Stimulated activated naive B cell treated with anti-CD40 and anti-IgM and Interleukin-4, amounts not matched to agents 10 μg/mL and 1 μg/mL and 100 μg/mL, for 72 hours (primary cell): ENCODE results near the gene CERS6.
A peak's percentile ranks its signal among the peaks of the same experiment; 100 is the strongest.
"Not testable (repeated sequence)": the region's sequence is repeated elsewhere in the genome, so short reads cannot be mapped to it uniquely, and the experiment has no call there.

Experiments
- ATAC-seq, 2 donors: fragments of 150-1000 bp; cut with Tn5 transposase; replicated peaks; 2 replicates each; pipeline ENCODE4 v1.10.0; 2021; ENCODE audit warnings: moderate library complexity in 1 of 2
- DNase-seq: peaks from one replicate; pipeline ENCODE4 v3.0.0; 2021
- H3K27ac Mint-ChIP-seq: one replicate; pipeline ENCODE4 v1.8.0; 2022; ENCODE audit warnings: mild to moderate bottlenecking, mixed read lengths
- H3K27me3 Mint-ChIP-seq, 2 donors: one replicate each; pipeline ENCODE4 v1.8.0; 2022; ENCODE audit warnings: mixed read lengths in 2 of 2
- H3K36me3 Mint-ChIP-seq, 2 donors: one replicate each; pipeline ENCODE4 v1.8.0; 2022; ENCODE audit warnings: mixed read lengths in 2 of 2, mild to moderate bottlenecking in 1 of 2
- H3K4me1 Mint-ChIP-seq, 2 donors: one replicate each; pipeline ENCODE4 v1.8.0; 2022; ENCODE audit warnings: mixed read lengths in 2 of 2, mild to moderate bottlenecking in 1 of 2
- H3K4me3 Mint-ChIP-seq, 2 donors: one replicate each; pipeline ENCODE4 v1.8.0; 2022; ENCODE audit warnings: mild to moderate bottlenecking in 2 of 2, mixed read lengths in 2 of 2, moderate library complexity in 1 of 2
- H3K9me3 Mint-ChIP-seq, 2 donors: one replicate each; pipeline ENCODE4 v1.8.0; 2022; ENCODE audit warnings: mixed read lengths in 2 of 2, mild to moderate bottlenecking in 1 of 2

Gene CERS6

GRCh38 chr2:168649562-168649961 lies 193.5 kb downstream of the CERS6 start:
- ATAC-seq (no peak), DNase-seq (no peak)
- peaks cover 11 to 25% of the 10 kb centered on the region in 2 donors for H3K4me1 Mint-ChIP-seq
- H3K36me3 Mint-ChIP-seq: peaks cover 0 to 26% of the 10 kb centered on the region in 2 donors
- no peak overlapping the region for H3K4me3 Mint-ChIP-seq
- no peaks in the 10 kb centered on the region for H3K27me3 Mint-ChIP-seq
- peaks cover 4 to 6% of the 10 kb centered on the region in 2 donors for H3K9me3 Mint-ChIP-seq
- H3K27ac Mint-ChIP-seq: no peak overlapping the region

DNA sequence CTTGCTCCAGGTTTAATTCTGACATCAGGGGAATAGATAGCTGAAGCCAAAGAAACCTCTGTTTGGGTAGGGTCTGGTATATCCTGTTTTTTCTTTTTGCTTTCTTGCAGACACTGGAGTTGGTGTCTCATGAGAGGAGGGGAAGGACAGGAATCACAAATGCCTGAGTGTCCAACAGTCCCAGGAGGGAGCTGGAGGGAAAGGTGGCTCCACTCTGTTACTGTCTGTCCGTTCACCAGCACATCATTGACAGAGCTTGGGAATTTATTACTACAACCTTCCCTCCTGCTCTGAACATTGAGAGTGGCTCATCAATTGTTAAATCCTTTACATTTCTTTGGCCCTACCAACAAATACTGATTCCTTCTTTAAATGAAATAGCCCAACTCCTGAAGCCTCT lies 194.1 kb downstream of the CERS6 start:
- no peak overlapping the region for H3K4me3 Mint-ChIP-seq
- H3K27ac Mint-ChIP-seq: no peak overlapping the region
- H3K27me3 Mint-ChIP-seq: no peaks in the 10 kb centered on the region
- H3K4me1 Mint-ChIP-seq: peaks cover 10 to 23% of the 10 kb centered on the region in 2 donors
- ATAC-seq: no peak
- peaks cover 4 to 9% of the 10 kb centered on the region in 2 donors for H3K9me3 Mint-ChIP-seq
- H3K36me3 Mint-ChIP-seq: peaks cover 0 to 31% of the 10 kb centered on the region in 2 donors
- DNase-seq: no peak

DNA sequence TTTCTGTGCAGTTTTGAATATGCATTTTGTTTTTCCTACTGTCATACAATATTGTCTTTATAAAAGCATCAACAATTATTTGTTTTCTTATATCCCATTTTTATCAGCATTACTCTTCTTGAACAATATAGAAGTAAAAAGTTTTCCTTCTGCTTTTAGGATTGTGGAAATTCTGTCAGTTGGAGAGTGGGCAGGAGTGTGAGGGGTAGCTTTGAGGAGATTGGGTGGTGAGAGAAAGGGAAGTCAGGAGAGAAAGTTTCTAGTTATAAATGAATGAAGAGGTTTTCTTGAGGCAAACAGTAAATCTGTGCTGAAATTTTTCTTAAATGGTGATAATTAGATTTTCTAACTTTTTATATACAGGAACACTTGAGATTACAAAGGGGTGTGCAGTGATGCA lies 194.7 kb downstream of the CERS6 start:
- Mint-ChIP-seq H3K27ac (no peak overlapping the region), H3K9me3 (peaks cover under 1 to 6% of the 10 kb centered on the region in 2 donors), H3K4me1 (peaks cover 7 to 19% of the 10 kb centered on the region in 2 donors), H3K27me3 (no peaks in the 10 kb centered on the region), H3K36me3 (peaks cover 0 to 28% of the 10 kb centered on the region in 2 donors), H3K4me3 (no peak overlapping the region)
- ATAC-seq (no peak), DNase-seq (no peak)

- Mint-ChIP-seq H3K27me3 (no peaks in the 10 kb centered on the region), H3K27ac (no peak overlapping the region), H3K4me3 (no peak overlapping the region), H3K9me3 (peaks cover 0 to 6% of the 10 kb centered on the region in 2 donors), H3K36me3 (peaks cover under 1 to 30% of the 10 kb centered on the region in 2 donors), H3K4me1 (peaks cover 2 to 18% of the 10 kb centered on the region in 2 donors)
- no peak for ATAC-seq
- no peak for DNase-seq
Measured at GRCh38 chr2:168652997-168653921, 197.2 kb downstream of the CERS6 start.

DNA sequence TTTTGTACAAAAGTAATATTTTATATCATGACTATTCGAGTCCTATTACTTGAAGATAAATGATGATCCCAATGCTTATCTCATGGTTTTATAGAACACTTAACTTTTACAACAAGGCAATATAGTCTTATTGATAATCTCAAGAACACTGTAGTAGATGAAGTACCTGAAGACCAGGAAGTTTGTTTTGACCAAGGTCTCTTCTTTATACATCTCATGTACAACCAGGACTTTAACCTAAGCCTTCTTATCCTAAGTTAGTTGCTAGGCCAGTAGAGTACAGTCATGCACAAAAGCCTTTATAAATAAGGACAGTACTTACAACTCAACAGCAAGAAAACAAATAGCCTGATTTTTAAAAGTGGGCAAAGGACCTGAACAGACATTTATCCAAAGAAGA lies 198.6 kb downstream of the CERS6 start:
- peaks cover 4 to 18% of the 10 kb centered on the region in 2 donors for H3K4me1 Mint-ChIP-seq
- no peak for DNase-seq
- H3K9me3 Mint-ChIP-seq: peaks cover 0 to 6% of the 10 kb centered on the region in 2 donors
- H3K36me3 Mint-ChIP-seq: peaks cover 2 to 30% of the 10 kb centered on the region in 2 donors
- no peak overlapping the region for H3K4me3 Mint-ChIP-seq
- H3K27ac Mint-ChIP-seq: no peak overlapping the region
- ATAC-seq: no peak
- H3K27me3 Mint-ChIP-seq: no peaks in the 10 kb centered on the region

DNA sequence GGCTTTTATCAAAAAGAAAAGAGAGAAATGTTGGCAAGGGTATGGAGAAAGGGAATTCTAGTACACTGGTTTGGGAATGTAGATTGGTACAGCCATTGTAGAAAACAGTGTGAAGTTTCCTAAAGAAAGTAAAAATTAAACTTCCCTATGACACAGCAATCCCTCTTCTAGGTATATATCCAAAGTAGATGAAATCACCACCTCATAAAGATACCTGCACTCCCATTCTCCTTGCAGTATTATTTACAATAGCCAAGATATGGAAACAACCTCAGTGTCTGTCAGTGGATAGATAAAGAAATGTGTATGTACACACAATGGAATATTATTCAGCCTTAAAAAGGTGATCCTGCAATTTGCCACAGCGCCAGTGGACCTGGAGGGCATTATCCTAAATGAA lies 199.1 kb downstream of the CERS6 start:
- peaks cover 4 to 14% of the 10 kb centered on the region in 2 donors for H3K4me1 Mint-ChIP-seq

GRCh38 chr2:168657378-168657777 lies 201.3 kb downstream of the CERS6 start:
- not testable (repeated sequence) for ATAC-seq, DNase-seq

More for the DNA sequence above, 199.1 kb downstream of the CERS6 start:
- DNase-seq: no peak
- H3K27ac Mint-ChIP-seq: no peak overlapping the region
- H3K9me3 Mint-ChIP-seq: peaks cover 0 to 6% of the 10 kb centered on the region in 2 donors
- H3K36me3 Mint-ChIP-seq: peaks cover 2 to 30% of the 10 kb centered on the region in 2 donors
- ATAC-seq: no peak
- H3K27me3 Mint-ChIP-seq: no peaks in the 10 kb centered on the region
- no peak overlapping the region for H3K4me3 Mint-ChIP-seq

GRCh38 chr2:168658706-168659105 lies 202.6 kb downstream of the CERS6 start:
- ATAC-seq: no peak

More at GRCh38 chr2:168657378-168657777, 201.3 kb downstream of the CERS6 start:
- not testable (repeated sequence) for H3K4me1 Mint-ChIP-seq, H3K4me3 Mint-ChIP-seq, H3K27ac Mint-ChIP-seq, H3K27me3 Mint-ChIP-seq, H3K9me3 Mint-ChIP-seq
- peaks cover 4 to 16% of the 10 kb centered on the region in 2 donors for H3K36me3 Mint-ChIP-seq

DNA sequence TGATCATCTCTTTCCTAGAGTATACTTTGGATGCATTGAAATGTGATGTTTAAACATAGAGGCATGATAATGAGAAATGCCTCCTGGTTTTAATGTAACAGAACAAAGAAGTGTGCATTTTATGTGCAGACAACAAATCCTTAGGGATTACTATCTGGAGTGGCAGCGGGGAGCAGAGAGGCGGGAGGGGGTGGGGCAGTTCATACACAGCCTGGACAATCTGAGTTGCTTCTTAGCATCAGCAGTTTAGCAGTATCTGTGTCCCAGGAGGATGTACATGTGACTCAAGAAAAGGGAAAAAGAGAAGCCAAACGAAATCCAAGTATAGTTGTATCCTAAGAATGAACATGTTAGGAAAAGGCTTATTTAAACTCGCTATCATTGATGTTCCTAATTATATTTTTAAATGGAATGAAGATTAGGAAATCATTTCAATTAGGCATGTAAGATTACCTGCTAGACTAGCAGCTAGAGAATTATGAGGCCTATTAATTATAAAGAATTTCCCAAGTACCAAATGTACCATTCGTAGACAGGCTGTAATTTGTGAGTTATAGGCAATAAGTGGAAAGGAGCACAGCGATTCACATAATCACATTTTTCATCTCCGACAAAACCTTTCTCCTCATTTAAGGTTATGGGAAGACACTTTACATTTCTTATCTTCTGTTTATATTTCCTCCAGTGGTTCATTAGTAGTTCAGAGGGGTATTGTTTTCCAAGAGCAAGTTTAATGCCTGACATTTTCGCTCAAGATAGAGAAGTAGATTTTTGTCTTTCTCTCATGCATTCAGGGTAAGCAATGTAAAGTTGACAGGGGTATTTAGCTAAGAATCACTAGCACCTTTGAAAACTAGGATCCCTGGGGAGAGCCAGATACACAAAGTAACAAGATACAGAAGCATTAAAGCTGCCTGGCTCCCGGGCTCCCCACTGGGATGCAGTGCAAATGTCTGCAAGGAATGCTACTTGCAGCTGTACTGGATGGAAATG lies 205.1 kb downstream of the CERS6 start:
- H3K27ac Mint-ChIP-seq: no peak overlapping the region
- peaks cover 7 to 12% of the 10 kb centered on the region in 2 donors for H3K4me1 Mint-ChIP-seq
- peaks cover 0 to 3% of the 10 kb centered on the region in 2 donors for H3K9me3 Mint-ChIP-seq
- H3K27me3 Mint-ChIP-seq: no peaks in the 10 kb centered on the region
- peaks cover 12 to 14% of the 10 kb centered on the region in 2 donors for H3K36me3 Mint-ChIP-seq
- DNase-seq (no peak), ATAC-seq (no peak)
- no peak overlapping the region for H3K4me3 Mint-ChIP-seq

More at GRCh38 chr2:168658706-168659105, 202.6 kb downstream of the CERS6 start:
- Mint-ChIP-seq H3K36me3 (peaks cover 4 to 16% of the 10 kb centered on the region in 2 donors), H3K27ac (no peak overlapping the region), H3K4me1 (peaks cover 5% of the 10 kb centered on the region in 2 donors), H3K27me3 (no peaks in the 10 kb centered on the region), H3K4me3 (no peak overlapping the region), H3K9me3 (peaks cover 0 to 3% of the 10 kb centered on the region in 2 donors)
- DNase-seq: no peak

- Mint-ChIP-seq H3K4me3 (no peak overlapping the region), H3K36me3 (peaks cover 12 to 15% of the 10 kb centered on the region in 2 donors), H3K9me3 (peaks cover 0 to 3% of the 10 kb centered on the region in 2 donors), H3K27ac (no peak overlapping the region), H3K27me3 (no peaks in the 10 kb centered on the region), H3K4me1 (peaks cover 7 to 16% of the 10 kb centered on the region in 2 donors)
- ATAC-seq (no peak), DNase-seq (no peak)
Measured at GRCh38 chr2:168661863-168662256, 205.8 kb downstream of the CERS6 start.

DNA sequence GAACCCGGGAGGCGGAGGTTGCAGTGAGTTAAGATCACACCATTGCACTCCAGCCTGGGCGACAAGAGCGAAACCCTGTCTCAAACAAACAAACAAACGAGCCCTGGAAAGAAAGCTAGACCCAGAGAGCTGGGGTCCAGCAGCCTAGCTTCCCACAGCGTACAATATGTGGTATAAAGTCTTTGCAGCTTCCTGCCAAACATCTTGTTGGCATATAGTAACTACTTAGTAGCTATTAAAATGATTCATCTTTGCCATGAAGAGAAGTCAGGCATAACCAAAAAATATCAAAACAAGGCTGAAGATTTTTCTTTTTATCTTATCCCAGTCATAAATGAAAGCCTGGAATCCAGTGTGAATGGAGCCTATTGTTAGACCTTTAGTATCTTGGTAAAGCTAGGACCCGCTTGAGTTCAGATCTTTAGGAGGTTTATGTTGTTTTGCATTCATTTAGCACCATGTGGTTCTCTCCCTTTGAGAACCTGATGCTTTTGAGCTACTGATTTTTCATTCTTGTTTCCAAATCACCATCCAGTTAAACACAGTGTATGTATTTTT lies 206.7 kb downstream of the CERS6 start:
- ATAC-seq: no peak
- H3K9me3 Mint-ChIP-seq: peaks cover 0 to 3% of the 10 kb centered on the region in 2 donors
- peaks cover 11 to 15% of the 10 kb centered on the region in 2 donors for H3K36me3 Mint-ChIP-seq
- no peaks in the 10 kb centered on the region for H3K27me3 Mint-ChIP-seq
- H3K27ac Mint-ChIP-seq: no peak overlapping the region
- no peak overlapping the region for H3K4me3 Mint-ChIP-seq
- peaks cover 7 to 24% of the 10 kb centered on the region in 2 donors for H3K4me1 Mint-ChIP-seq
- DNase-seq: no peak

- Mint-ChIP-seq H3K36me3 (peaks cover 11 to 14% of the 10 kb centered on the region in 2 donors), H3K9me3 (peaks cover 0 to 3% of the 10 kb centered on the region in 2 donors), H3K27me3 (no peaks in the 10 kb centered on the region), H3K4me3 (no peak overlapping the region), H3K27ac (peak overlapping the region; percentile 14), H3K4me1 (peaks cover 7 to 25% of the 10 kb centered on the region in 2 donors)
- ATAC-seq (no peak), DNase-seq (no peak)
Measured at GRCh38 chr2:168663993-168664392, 207.9 kb downstream of the CERS6 start.

- H3K9me3 Mint-ChIP-seq, DNase-seq, H3K27ac Mint-ChIP-seq, ATAC-seq, H3K27me3 Mint-ChIP-seq, H3K4me3 Mint-ChIP-seq: not testable (repeated sequence)
- Mint-ChIP-seq H3K36me3 (peaks cover 11 to 14% of the 10 kb centered on the region in 2 donors), H3K4me1 (peaks cover 5 to 25% of the 10 kb centered on the region in 2 donors)
Measured at GRCh38 chr2:168664715-168665114, 208.6 kb downstream of the CERS6 start.
